ENCODE results near the gene MTERF4. TPM values are rescaled to one million over a fixed set of nuclear protein-coding genes. Genes with fewer than 3 reads are reported as not detected.
A peak's percentile ranks its signal among the peaks of the same experiment; 100 is the strongest.

Gene MTERF4
- total and polyA plus RNA-seq, 2 of the 13 experiments (the other 11 are each of a cell fraction or from before 2014, with no cell fraction given) = 50.5 to 59.8 TPM

DNA sequence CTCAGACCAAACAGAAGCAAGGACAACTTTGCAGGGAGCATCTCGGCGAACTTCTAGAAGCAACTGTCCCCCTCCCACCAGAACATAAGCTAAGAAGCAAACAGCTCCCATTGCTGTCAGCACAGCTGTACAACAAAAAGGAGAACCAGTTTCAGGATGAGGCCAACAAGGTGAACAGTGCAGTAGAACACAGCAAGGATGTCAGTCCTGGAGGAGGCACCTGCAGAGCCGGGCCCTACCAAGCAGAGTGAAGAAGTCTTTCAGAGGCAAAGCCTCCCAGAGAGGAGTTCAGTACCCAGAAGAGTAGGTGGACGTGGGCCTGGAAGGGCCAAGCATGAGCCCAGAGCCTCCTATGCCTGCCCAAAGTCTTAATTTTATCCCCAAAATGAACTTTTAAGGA, 46.2 kb upstream of the MTERF4 start:
- peak overlapping the region; percentile 70 for H3K9ac ChIP-seq (ENCODE audit: insufficient read depth, low read depth, low read length)
- intact Hi-C loops (cut with micrococcal nuclease; ENCODE audit: unreplicated experiment) = loop anchor here (2.0 kb wide), 1 partner anchor 45 kb away; the partner anchor contains the start of gene MTERF4

More for the DNA sequence above, 46.2 kb upstream of the MTERF4 start:
- H3K9me3 ChIP-seq (ENCODE audit: low read length) = no peaks in the 10 kb centered on the region
- peak overlapping the region; percentile 83 to 96 (median 91) for H3K4me3 ChIP-seq (replicated peaks in 1 of 3; ENCODE audit: insufficient read depth in 1 of 3, low read depth in 2 of 3, low read length in 3 of 3)
- H3K27me3 ChIP-seq (ENCODE audit: control insufficient read depth in 1 of 2, insufficient read depth in 2 of 2, low read length in 2 of 2) = no peaks in the 10 kb centered on the region; a peak in 1 of 5 replicates
- H2AFZ ChIP-seq (ENCODE audit: low read length) = peak overlapping the region; percentile 74
- H4K20me1 ChIP-seq (ENCODE audit: insufficient read depth, low read length) = no peaks in the 10 kb centered on the region
- WGBS (ENCODE audit: low lambda C conversion rate) = 49% methylated on average over 4 of the region's 4 CpGs
- ATAC-seq = no peak
- POLR2A ChIA-PET = no interaction called here
- no peak overlapping the region for H3K27ac ChIP-seq (ENCODE audit: extremely low read length, insufficient read depth, low read length)
- in situ Hi-C loops (cut with HindIII; ENCODE audit: extremely low pct_ligation_motif_present, low pct_unique_long_range_greater_than_20kb) = no loop called here
- TF ChIP-seq ZNF850 (CRISPR knock-in tag; conservative IDR thresholded peaks at IDR 0.05) (no peak), ARID2 (CRISPR knock-in tag; IDR thresholded peaks at IDR 0.05; ENCODE audit: borderline replicate concordance) (no peak), TCF12 (IDR thresholded peaks at IDR 0.05) (no peak), TCF12 (CRISPR knock-in tag; IDR thresholded peaks at IDR 0.05) (no peak), NFKBIZ (CRISPR knock-in tag; IDR thresholded peaks at IDR 0.05) (no peak), ZSCAN31 (CRISPR knock-in tag; IDR thresholded peaks at IDR 0.05; ENCODE audit: low read depth) (0 out of 2 replicates have a peak, but pooled peaks have one; percentile 13), KDM5A (IDR thresholded peaks at IDR 0.05; ENCODE audit: borderline replicate concordance, low read length) (no peak), ZNF296 (CRISPR knock-in tag; conservative IDR thresholded peaks at IDR 0.05) (0 out of 2 replicates have a peak, but pooled peaks have one; percentile 26), NKX3-1 (CRISPR knock-in tag; IDR thresholded peaks at IDR 0.05) (no peak), ZNF775 (CRISPR knock-in tag; IDR thresholded peaks at IDR 0.05; ENCODE audit: borderline replicate concordance) (no peak)
- TF ChIP-seq, protein P1, sequence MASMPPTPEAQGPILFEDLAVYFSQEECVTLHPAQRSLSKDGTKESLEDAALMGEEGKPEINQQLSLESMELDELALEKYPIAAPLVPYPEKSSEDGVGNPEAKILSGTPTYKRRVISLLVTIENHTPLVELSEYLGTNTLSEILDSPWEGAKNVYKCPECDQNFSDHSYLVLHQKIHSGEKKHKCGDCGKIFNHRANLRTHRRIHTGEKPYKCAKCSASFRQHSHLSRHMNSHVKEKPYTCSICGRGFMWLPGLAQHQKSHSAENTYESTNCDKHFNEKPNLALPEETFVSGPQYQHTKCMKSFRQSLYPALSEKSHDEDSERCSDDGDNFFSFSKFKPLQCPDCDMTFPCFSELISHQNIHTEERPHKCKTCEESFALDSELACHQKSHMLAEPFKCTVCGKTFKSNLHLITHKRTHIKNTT (CRISPR knock-in tag; IDR thresholded peaks at IDR 0.05) = no peak
- TF ChIP-seq, protein P2, sequence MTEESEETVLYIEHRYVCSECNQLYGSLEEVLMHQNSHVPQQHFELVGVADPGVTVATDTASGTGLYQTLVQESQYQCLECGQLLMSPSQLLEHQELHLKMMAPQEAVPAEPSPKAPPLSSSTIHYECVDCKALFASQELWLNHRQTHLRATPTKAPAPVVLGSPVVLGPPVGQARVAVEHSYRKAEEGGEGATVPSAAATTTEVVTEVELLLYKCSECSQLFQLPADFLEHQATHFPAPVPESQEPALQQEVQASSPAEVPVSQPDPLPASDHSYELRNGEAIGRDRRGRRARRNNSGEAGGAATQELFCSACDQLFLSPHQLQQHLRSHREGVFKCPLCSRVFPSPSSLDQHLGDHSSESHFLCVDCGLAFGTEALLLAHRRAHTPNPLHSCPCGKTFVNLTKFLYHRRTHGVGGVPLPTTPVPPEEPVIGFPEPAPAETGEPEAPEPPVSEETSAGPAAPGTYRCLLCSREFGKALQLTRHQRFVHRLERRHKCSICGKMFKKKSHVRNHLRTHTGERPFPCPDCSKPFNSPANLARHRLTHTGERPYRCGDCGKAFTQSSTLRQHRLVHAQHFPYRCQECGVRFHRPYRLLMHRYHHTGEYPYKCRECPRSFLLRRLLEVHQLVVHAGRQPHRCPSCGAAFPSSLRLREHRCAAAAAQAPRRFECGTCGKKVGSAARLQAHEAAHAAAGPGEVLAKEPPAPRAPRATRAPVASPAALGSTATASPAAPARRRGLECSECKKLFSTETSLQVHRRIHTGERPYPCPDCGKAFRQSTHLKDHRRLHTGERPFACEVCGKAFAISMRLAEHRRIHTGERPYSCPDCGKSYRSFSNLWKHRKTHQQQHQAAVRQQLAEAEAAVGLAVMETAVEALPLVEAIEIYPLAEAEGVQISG (CRISPR knock-in tag; IDR thresholded peaks at IDR 0.05) = no peak
- peak; percentile 12 for FAIRE-seq
- H3K4me1 ChIP-seq (ENCODE audit: insufficient read depth, low read length) = peaks cover 25% of the 10 kb centered on the region
- CTCF ChIA-PET (ENCODE audit: low intra/inter-chr PET ratio, low total read pairs) = no interaction called here
- no peaks in the 10 kb centered on the region; a peak in 1 of 5 replicates for H3K36me3 ChIP-seq (replicated peaks in 1 of 2; ENCODE audit: control insufficient read depth in 1 of 2, insufficient read depth in 2 of 2, low read length in 2 of 2)
- no peak for DNase-seq (ENCODE audit: low spot score)
- TSS peak; percentile 57 for BruUV-seq (replicated peaks)
- H3K4me2 ChIP-seq (ENCODE audit: low read depth, low read length) = peak overlapping the region; percentile 99
- H3K79me2 ChIP-seq (ENCODE audit: insufficient read depth, low read length) = peaks cover 22% of the 10 kb centered on the region
